Activated B cell treated with CpG ODN at 0.5 μM for 24 hours (primary cell): ENCODE data around the gene ABCA13. TPM values are rescaled to one million over a fixed set of nuclear protein-coding genes. Genes with fewer than 3 reads are reported as not detected.

Experiments
- ATAC-seq: fragments of 200-7000 bp; cut with Tn5 transposase; one replicate; pipeline ENCODE4 v1.10.0; 2021; ENCODE audit warnings: low read depth, mild to moderate bottlenecking, moderate library complexity
- CTCF ChIA-PET: fragments of 350-600 bp; sonication (Branson Sonifier 250); formaldehyde crosslinking; loops from one replicate; lab custom pipeline; 2021; ENCODE audit warnings: antibody characterized with exemption; lab: Charles Lee
- POLR2A ChIA-PET: fragments of 350-600 bp; sonication (Branson Sonifier 250); formaldehyde crosslinking; loops from one replicate; lab custom pipeline; 2021; ENCODE audit warnings: antibody characterized with exemption; lab: Charles Lee
- DNase-seq: peaks from one replicate; pipeline ENCODE4 v3.0.0; 2022
- H3K27ac Mint-ChIP-seq: one replicate; pipeline ENCODE4 v1.8.0; 2020; ENCODE audit warnings: mixed read lengths
- H3K27me3 Mint-ChIP-seq: one replicate; pipeline ENCODE4 v1.8.0; 2021; ENCODE audit warnings: mixed read lengths
- H3K36me3 Mint-ChIP-seq: one replicate; pipeline ENCODE4 v1.8.0; 2021; ENCODE audit warnings: low read depth, mixed read lengths
- H3K4me1 Mint-ChIP-seq: one replicate; pipeline ENCODE4 v1.8.0; 2021; ENCODE audit warnings: mixed read lengths
- H3K4me3 Mint-ChIP-seq: one replicate; pipeline ENCODE4 v1.8.0; 2020; ENCODE audit warnings: mild to moderate bottlenecking, mixed read lengths
- H3K9me3 Mint-ChIP-seq: one replicate; pipeline ENCODE4 v1.8.0; 2020; ENCODE audit warnings: mixed read lengths
- intact Hi-C: fragments of 100-400 bp; cut with micrococcal nuclease; formaldehyde crosslinking; loops from one replicate; pipeline ENCODE4 v1.15.1; 2024
- total RNA-seq: library from RNA; stranded (reverse); gene quantifications from 2 replicates; pipeline ENCODE4 v1.2.3, GENCODE V29; 2022
- TF ChIP-seq, protein P1 (sequence below): fragments of 200-600 bp; IDR thresholded peaks from one replicate; pipeline ENCODE4 v1.8.0; 2022; ENCODE audit warnings: antibody characterized with exemption, mild to moderate bottlenecking

ABCA13 gene
- total RNA-seq, 1 donor from 2014 or later, result not detected

DNA sequence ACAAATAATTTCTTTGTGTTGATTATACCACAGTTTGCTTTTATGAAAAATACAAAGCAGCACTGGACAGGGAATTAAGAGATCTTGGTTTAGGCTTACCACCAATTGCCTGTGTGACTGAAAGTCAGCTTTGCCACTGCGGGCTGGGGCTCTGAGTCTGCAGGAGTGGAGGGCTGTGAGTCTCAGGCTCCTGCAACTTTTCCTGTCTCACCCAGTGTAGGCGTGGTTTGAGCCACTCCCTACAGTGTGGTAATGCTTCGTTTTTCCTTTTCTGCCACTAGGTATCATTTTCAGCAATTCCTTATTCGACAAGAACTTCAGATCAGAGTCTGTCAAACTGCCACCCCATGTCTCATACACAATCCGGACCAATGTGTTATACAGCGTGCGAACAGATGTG lies 180.6 kb downstream of the ABCA13 start:
- H3K36me3 Mint-ChIP-seq, result no peaks in the 10 kb centered on the region
- CTCF ChIA-PET, result no interaction called here
- intact Hi-C loops, result no loop called here
- TF ChIP-seq, protein P1, sequence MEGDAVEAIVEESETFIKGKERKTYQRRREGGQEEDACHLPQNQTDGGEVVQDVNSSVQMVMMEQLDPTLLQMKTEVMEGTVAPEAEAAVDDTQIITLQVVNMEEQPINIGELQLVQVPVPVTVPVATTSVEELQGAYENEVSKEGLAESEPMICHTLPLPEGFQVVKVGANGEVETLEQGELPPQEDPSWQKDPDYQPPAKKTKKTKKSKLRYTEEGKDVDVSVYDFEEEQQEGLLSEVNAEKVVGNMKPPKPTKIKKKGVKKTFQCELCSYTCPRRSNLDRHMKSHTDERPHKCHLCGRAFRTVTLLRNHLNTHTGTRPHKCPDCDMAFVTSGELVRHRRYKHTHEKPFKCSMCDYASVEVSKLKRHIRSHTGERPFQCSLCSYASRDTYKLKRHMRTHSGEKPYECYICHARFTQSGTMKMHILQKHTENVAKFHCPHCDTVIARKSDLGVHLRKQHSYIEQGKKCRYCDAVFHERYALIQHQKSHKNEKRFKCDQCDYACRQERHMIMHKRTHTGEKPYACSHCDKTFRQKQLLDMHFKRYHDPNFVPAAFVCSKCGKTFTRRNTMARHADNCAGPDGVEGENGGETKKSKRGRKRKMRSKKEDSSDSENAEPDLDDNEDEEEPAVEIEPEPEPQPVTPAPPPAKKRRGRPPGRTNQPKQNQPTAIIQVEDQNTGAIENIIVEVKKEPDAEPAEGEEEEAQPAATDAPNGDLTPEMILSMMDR, result no peak
- DNase-seq, result no peak
- no peak overlapping the region for H3K27ac Mint-ChIP-seq
- no peaks in the 10 kb centered on the region for H3K4me1 Mint-ChIP-seq
- no peaks in the 10 kb centered on the region for H3K27me3 Mint-ChIP-seq
- ATAC-seq, result no peak
- H3K4me3 Mint-ChIP-seq, result no peak overlapping the region
- no peaks in the 10 kb centered on the region for H3K9me3 Mint-ChIP-seq
- POLR2A ChIA-PET, result no interaction called here

DNA sequence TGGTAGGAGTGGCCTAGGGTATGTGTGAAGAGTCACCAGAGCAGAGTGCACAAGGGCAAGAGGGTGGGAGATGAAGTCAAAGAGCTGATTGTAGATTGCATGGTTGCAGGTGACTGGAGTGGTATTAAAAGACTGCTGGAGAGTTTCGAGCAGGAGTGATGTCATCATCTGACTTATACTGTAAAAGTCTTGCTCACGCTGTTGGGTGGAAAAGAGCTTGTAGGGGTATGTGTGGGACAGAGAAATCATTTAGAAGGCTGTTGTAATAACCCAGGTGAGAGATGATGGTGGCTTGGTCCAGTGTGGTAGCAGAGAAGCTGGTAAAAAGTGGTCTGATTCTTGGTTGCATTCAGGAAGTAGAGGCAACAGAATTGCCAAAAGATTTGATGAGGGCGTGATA lies 184.1 kb downstream of the ABCA13 start:
- DNase-seq, result no peak
- TF ChIP-seq, protein P1, result no peak
- Mint-ChIP-seq H3K27me3 (no peaks in the 10 kb centered on the region), H3K9me3 (no peaks in the 10 kb centered on the region), H3K27ac (no peak overlapping the region), H3K36me3 (no peaks in the 10 kb centered on the region), H3K4me3 (no peak overlapping the region), H3K4me1 (no peaks in the 10 kb centered on the region)
- intact Hi-C loops, result no loop called here
- POLR2A ChIA-PET, result no interaction called here
- CTCF ChIA-PET, result no interaction called here
- ATAC-seq, result no peak

GRCh38 chr7:48360574-48360973 lies 189.3 kb downstream of the ABCA13 start:
- no peak for ATAC-seq
- H3K27ac Mint-ChIP-seq, result no peak overlapping the region
- H3K36me3 Mint-ChIP-seq, result no peaks in the 10 kb centered on the region
- intact Hi-C loops, result no loop called here
- TF ChIP-seq, protein P1, result no peak
- no peak overlapping the region for H3K4me3 Mint-ChIP-seq
- CTCF ChIA-PET, result no interaction called here
- DNase-seq, result no peak
- no peaks in the 10 kb centered on the region for H3K4me1 Mint-ChIP-seq
- no peaks in the 10 kb centered on the region for H3K27me3 Mint-ChIP-seq
- POLR2A ChIA-PET, result no interaction called here
- H3K9me3 Mint-ChIP-seq, result no peaks in the 10 kb centered on the region

DNA sequence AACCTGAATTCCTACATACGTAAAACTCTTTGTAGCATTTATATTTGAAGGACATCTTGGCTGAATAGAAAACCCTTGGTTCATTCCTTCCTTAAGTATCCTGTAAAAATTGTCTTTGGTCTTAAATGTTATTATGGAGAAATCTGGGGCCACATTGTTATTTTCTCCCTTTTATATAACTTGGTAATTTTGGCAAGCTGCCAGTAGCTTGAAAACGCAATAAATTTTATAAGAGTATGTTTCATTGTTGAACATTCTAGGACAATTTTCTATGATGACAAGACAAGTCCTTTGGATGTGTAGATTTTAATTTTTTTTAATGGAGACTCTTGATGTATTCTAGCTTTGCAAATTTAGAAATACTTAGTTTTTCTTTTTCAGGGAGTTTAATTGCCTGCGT lies 191.9 kb downstream of the ABCA13 start:
- no peak overlapping the region for H3K4me3 Mint-ChIP-seq
- H3K27ac Mint-ChIP-seq, result no peak overlapping the region
- no peaks in the 10 kb centered on the region for H3K9me3 Mint-ChIP-seq
- no peaks in the 10 kb centered on the region for H3K36me3 Mint-ChIP-seq
- no peak for ATAC-seq
- intact Hi-C loops, result no loop called here
- no peak for DNase-seq
- TF ChIP-seq, protein P1, result no peak
- no peaks in the 10 kb centered on the region for H3K27me3 Mint-ChIP-seq
- CTCF ChIA-PET, result no interaction called here
- H3K4me1 Mint-ChIP-seq, result no peaks in the 10 kb centered on the region
- POLR2A ChIA-PET, result no interaction called here

GRCh38 chr7:48365010-48365409 lies 193.8 kb downstream of the ABCA13 start:
- CTCF ChIA-PET, result no interaction called here
- no peak overlapping the region for H3K27ac Mint-ChIP-seq
- ATAC-seq (no peak), DNase-seq (no peak)
- H3K36me3 Mint-ChIP-seq, result no peaks in the 10 kb centered on the region
- no peak overlapping the region for H3K4me3 Mint-ChIP-seq
- no peaks in the 10 kb centered on the region for H3K27me3 Mint-ChIP-seq
- H3K4me1 Mint-ChIP-seq, result no peaks in the 10 kb centered on the region
- intact Hi-C loops, result no loop called here
- H3K9me3 Mint-ChIP-seq, result peaks cover 7% of the 10 kb centered on the region
- POLR2A ChIA-PET, result no interaction called here
- TF ChIP-seq, protein P1, result no peak
